ENCODE results near the gene SIRT6. TPM values are rescaled to one million over a fixed set of nuclear protein-coding genes. Genes with fewer than 3 reads are reported as not detected.
A peak's percentile ranks its signal among the peaks of the same experiment; 100 is the strongest.
"Not testable (repeated sequence)": the region's sequence is repeated elsewhere in the genome, so short reads cannot be mapped to it uniquely, and the experiment has no call there.

The SIRT6 gene
- total and polyA plus RNA-seq, 4 donors = 13.5 to 26.1 (median 21.5) TPM

DNA sequence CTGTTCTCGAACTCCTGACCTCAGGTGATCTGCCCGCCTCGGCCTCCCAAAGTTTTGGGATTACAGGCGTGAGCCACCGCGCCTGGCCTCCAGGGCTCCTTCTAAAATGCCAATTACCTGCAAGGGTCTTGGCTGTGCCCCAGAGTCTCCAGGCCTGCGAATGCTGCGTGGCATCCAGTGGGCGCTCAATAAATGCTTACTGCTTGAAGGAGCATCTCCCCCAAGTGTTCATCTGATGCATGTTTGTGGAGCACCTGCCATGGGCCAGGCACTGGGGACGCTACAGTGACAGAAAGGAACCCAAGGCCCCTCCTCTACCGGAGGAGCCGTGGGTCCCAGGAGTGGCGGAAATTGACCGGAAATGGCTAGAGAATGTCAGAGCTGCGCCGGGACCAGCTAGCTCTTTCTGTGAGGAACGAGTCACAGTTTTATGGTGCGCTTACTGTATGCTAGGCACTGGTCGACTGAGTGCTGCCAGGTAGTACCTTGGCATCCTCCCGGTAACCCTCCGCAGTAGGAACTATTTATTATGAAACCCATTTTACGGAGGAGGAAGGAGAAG, 14.3 kb upstream of the SIRT6 start:
- whole genome bisulfite sequencing, 2 donors = 84 to 85% methylated on average over 22 of the region's 22 CpGs

DNA sequence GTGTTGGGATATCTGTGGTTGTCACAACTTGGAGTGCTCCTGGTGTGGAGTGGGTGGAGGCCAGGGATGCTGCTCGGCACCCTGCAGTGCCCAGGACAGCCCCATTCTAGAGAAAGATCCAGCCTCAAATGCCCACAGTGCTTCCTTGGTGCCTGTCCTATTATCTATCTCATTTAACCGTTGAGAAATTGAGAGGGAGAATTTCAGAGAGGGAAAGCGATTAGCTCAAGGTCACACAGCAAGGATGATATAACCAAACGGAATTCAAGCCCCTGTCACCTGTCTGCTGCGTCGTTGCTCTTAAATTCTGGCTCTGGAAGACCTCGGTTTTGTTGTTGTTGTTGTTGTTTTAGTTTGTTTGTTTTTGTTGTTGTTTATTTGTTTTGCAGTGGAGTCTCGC, 13.6 kb upstream of the SIRT6 start:
- intact Hi-C loops (cut with DNase I) = no loop called here
- H3K27me3 ChIP-seq (ENCODE audit: control insufficient read depth in 1 of 2, insufficient read depth in 2 of 2, low read length in 1 of 2) = no peaks in the 10 kb centered on the region
- no peak for ATAC-seq (ENCODE audit: low FRiP score)
- no peaks in the 10 kb centered on the region for H3K36me3 ChIP-seq (ENCODE audit: control insufficient read depth in 1 of 2, insufficient read depth in 2 of 2, low read length in 1 of 2)
- WGBS, 2 donors = 70 to 80% methylated on average over 8 of the region's 8 CpGs
- no peaks in the 10 kb centered on the region for H3K4me1 ChIP-seq (ENCODE audit: control insufficient read depth in 1 of 2, insufficient read depth in 2 of 2, low read length in 2 of 2)
- H3K27ac ChIP-seq (ENCODE audit: low read depth in 1 of 2, low read length in 2 of 2) = no peak overlapping the region
- no peaks in the 10 kb centered on the region for H3K9me3 ChIP-seq (ENCODE audit: control insufficient read depth, low read length)
- DNase-seq = no peak
- no peak overlapping the region for H3K4me3 ChIP-seq (ENCODE audit: low read length in 2 of 2)

More for the DNA sequence above, 14.3 kb upstream of the SIRT6 start:
- intact Hi-C loops (cut with DNase I) = no loop called here
- no peak for ATAC-seq (ENCODE audit: low FRiP score)
- Histone ChIP-seq H3K4me3 (ENCODE audit: low read length in 2 of 2) (no peak overlapping the region), H3K27ac (ENCODE audit: low read depth in 1 of 2, low read length in 2 of 2) (no peak overlapping the region), H3K4me1 (ENCODE audit: control insufficient read depth in 1 of 2, insufficient read depth in 2 of 2, low read length in 2 of 2) (no peaks in the 10 kb centered on the region), H3K9me3 (ENCODE audit: control insufficient read depth, low read length) (no peaks in the 10 kb centered on the region), H3K36me3 (ENCODE audit: control insufficient read depth in 1 of 2, insufficient read depth in 2 of 2, low read length in 1 of 2) (no peaks in the 10 kb centered on the region), H3K27me3 (ENCODE audit: control insufficient read depth in 1 of 2, insufficient read depth in 2 of 2, low read length in 1 of 2) (no peaks in the 10 kb centered on the region)
- DNase-seq = no peak

DNA sequence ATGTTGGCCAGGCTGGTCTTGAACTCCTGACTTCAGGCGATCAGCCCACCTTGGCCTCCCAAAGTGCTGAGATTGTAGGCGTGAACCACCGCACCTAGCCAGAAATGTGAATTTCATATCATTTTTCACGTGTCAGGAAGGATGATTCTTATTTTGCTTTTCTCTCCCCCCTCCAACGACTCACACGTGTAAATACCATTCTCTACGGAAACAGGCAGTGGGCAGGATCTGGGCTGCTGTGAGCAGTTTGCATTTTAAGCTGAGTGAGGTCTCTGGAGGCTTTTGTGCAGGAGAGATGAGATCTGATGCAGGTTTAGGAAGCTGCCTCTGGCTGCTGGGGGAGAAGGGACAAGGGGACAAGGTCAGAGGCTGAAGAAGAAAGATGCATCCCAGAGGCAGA, 12.0 kb upstream of the SIRT6 start:
- H3K9me3 ChIP-seq (ENCODE audit: control insufficient read depth, low read length) = no peaks in the 10 kb centered on the region
- intact Hi-C loops (cut with DNase I) = no loop called here
- no peak overlapping the region for H3K4me3 ChIP-seq (ENCODE audit: low read length in 2 of 2)
- no peak for ATAC-seq (ENCODE audit: low FRiP score)
- DNase-seq = no peak
- no peaks in the 10 kb centered on the region for H3K27me3 ChIP-seq (ENCODE audit: control insufficient read depth in 1 of 2, insufficient read depth in 2 of 2, low read length in 1 of 2)
- no peak overlapping the region for H3K27ac ChIP-seq (ENCODE audit: low read depth in 1 of 2, low read length in 2 of 2)
- no peaks in the 10 kb centered on the region for H3K4me1 ChIP-seq (ENCODE audit: control insufficient read depth in 1 of 2, insufficient read depth in 2 of 2, low read length in 2 of 2)
- WGBS, 2 donors = 45 to 53% methylated on average over 7 of the region's 7 CpGs
- no peaks in the 10 kb centered on the region for H3K36me3 ChIP-seq (ENCODE audit: control insufficient read depth in 1 of 2, insufficient read depth in 2 of 2, low read length in 1 of 2)

DNA sequence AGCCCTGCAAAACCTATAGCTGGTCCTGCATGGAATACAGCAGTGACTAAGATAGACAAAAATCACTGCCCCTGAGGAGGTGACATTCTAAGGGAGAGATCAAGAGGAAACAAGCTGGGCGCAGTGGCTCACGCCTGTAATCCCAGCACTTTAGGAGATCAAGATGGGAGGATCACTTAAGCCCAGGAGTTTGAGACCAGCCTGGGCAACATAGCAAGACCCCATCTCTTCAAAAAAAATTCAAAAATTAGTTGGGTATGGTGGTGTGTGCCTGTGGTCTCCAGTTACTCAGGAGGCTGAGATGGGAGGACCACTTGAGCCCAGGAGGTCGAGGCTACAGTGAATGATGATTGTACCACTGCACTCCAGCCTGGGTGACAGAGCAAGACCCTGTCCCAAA, 10.2 kb upstream of the SIRT6 start:
- ATAC-seq (ENCODE audit: low FRiP score); H3K27me3 ChIP-seq (ENCODE audit: control insufficient read depth in 1 of 2, insufficient read depth in 2 of 2, low read length in 1 of 2); intact Hi-C loops (cut with DNase I): not testable (repeated sequence)

DNA sequence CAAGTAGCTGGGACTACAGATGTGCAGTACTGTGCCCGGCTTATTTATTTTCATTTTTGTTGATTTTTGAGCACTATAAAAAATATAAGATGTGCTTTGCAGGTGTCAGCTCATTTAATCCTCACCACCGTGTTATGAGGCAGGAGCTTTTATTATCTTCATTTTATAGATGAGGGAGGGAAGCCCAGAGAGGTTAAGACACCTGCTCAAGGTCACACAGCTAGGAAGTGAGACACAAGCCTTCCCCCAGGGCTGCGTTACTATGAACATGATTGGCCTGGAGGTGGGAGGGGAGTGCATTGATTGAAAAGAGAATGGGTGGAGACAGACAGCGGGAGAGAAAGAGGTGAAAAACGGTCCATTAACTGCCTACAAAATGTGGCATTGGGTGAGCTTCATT, 7.3 kb upstream of the SIRT6 start:
- H3K27ac ChIP-seq (ENCODE audit: low read depth in 1 of 2, low read length in 2 of 2) = no peak overlapping the region
- 75 to 81% methylated on average over 5 of the region's 5 CpGs for WGBS, 2 donors
- ATAC-seq (ENCODE audit: low FRiP score) = no peak

More for the DNA sequence above, 10.2 kb upstream of the SIRT6 start:
- not testable (repeated sequence) for DNase-seq; H3K27ac ChIP-seq (ENCODE audit: low read depth in 1 of 2, low read length in 2 of 2); H3K4me3 ChIP-seq (ENCODE audit: low read length in 2 of 2); H3K36me3 ChIP-seq (ENCODE audit: control insufficient read depth in 1 of 2, insufficient read depth in 2 of 2, low read length in 1 of 2); H3K4me1 ChIP-seq (ENCODE audit: control insufficient read depth in 1 of 2, insufficient read depth in 2 of 2, low read length in 2 of 2); H3K9me3 ChIP-seq (ENCODE audit: control insufficient read depth, low read length)
- 91 to 93% methylated on average over 3 of the region's 3 CpGs for WGBS, 2 donors

DNA sequence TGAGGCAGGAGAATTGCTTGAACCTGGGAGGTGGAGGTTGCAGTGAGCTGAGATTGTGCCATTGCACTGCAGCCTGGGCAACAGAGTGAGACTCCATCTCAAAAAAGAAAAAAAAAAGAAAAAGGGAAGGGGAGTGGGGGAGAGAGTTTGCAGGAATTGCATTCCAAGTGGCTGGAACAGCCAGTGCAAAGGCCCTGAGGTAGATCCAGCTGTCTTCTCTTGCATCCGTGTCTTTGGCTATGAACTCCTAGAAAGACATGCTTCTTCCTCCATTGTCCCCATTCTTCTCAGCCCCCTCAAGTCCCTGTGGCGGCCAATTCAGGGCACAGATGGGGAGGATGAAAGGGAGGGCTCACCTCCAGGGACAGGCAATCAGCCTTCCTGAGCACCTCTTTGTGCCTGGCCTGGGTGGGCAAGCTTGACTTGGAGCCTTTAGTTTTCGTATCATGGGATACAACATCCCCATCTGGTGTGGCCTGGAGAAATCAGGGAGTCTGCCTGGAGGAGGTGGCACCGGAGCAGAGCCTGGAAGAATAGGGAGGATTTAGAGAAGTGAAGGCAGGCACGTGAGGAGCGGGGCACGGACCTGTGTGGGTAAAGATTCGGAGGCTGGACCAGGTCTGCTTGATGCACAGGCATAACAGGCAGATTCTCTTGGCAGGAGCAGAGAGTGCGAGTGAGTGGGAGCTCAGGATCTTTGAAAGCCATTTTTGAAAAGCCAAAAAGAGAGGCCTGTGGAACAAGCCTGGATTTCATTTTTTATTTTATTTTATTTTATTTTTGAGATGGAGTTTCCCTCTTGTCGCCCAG, 5.2 kb upstream of the SIRT6 start:
- Histone ChIP-seq H3K4me1 (ENCODE audit: control insufficient read depth in 1 of 2, insufficient read depth in 2 of 2, low read length in 2 of 2) (no peaks in the 10 kb centered on the region), H3K27ac (ENCODE audit: low read depth in 1 of 2, low read length in 2 of 2) (no peak overlapping the region), H3K4me3 (ENCODE audit: low read length in 2 of 2) (no peak overlapping the region), H3K27me3 (ENCODE audit: control insufficient read depth in 1 of 2, insufficient read depth in 2 of 2, low read length in 1 of 2) (peaks cover 0 to 1% of the 10 kb centered on the region in 2 donors), H3K36me3 (ENCODE audit: control insufficient read depth in 1 of 2, insufficient read depth in 2 of 2, low read length in 1 of 2) (no peaks in the 10 kb centered on the region), H3K9me3 (ENCODE audit: control insufficient read depth, low read length) (no peaks in the 10 kb centered on the region)
- DNase-seq (no peak), ATAC-seq (ENCODE audit: low FRiP score) (no peak)
- 90 to 93% methylated on average over 10 of the region's 10 CpGs for whole genome bisulfite sequencing, 2 donors
- intact Hi-C loops (cut with DNase I) = no loop called here

More for the DNA sequence above, 7.3 kb upstream of the SIRT6 start:
- no peak for DNase-seq
- Histone ChIP-seq H3K4me3 (ENCODE audit: low read length in 2 of 2) (no peak overlapping the region), H3K9me3 (ENCODE audit: control insufficient read depth, low read length) (no peaks in the 10 kb centered on the region), H3K4me1 (ENCODE audit: control insufficient read depth in 1 of 2, insufficient read depth in 2 of 2, low read length in 2 of 2) (no peaks in the 10 kb centered on the region), H3K27me3 (ENCODE audit: control insufficient read depth in 1 of 2, insufficient read depth in 2 of 2, low read length in 1 of 2) (peaks cover 0 to 1% of the 10 kb centered on the region in 2 donors), H3K36me3 (ENCODE audit: control insufficient read depth in 1 of 2, insufficient read depth in 2 of 2, low read length in 1 of 2) (no peaks in the 10 kb centered on the region)
- intact Hi-C loops (cut with DNase I) = no loop called here

DNA sequence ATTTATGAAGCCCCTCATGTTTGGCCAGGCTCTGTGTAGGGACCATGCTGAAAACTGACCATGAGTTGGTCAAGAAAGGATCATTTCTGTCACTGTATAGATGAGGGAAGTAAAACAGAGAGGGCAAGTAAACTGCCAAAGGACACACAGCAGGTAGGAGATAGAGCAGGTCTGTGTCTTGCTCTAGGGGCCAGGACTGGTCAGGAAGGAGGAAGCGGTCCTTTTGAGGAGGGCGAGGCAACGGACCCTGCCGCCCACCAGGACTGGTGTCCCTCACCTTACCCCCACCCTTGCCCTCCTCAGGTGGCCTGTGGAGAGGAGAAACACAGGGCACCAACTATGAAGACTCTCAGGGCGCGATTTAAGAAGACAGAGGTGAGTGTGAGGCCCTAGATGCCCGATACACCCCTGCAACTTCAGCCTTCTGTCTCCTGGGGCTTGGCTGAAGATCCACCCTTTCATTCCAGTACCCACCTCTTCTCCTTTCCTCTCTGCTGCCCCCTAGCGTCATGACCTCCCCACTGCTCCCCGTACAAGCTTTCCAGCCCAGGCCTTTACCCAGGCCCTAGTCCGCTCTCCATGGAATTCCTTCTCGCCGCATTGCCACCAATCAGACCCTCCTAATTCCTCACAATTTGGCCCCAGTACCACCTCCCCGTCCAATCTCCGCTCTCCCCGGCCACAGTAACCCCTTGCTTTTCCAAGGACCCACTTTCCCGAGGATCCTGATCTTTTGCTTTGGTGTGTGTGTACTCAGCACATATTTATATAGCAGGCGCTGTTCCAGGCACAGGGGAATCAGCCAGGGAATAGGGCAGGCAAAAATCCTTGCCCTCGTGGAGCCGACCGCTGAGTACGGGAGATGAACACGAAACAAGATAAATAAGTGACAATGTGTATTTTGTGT, 4.0 kb upstream of the SIRT6 start:
- Histone ChIP-seq H3K27ac (ENCODE audit: low read depth in 1 of 2, low read length in 2 of 2) (no peak overlapping the region), H3K4me1 (ENCODE audit: control insufficient read depth in 1 of 2, insufficient read depth in 2 of 2, low read length in 2 of 2) (no peaks in the 10 kb centered on the region), H3K9me3 (ENCODE audit: control insufficient read depth, low read length) (no peaks in the 10 kb centered on the region), H3K36me3 (ENCODE audit: control insufficient read depth in 1 of 2, insufficient read depth in 2 of 2, low read length in 1 of 2) (no peaks in the 10 kb centered on the region), H3K27me3 (ENCODE audit: control insufficient read depth in 1 of 2, insufficient read depth in 2 of 2, low read length in 1 of 2) (peaks cover 0 to 1% of the 10 kb centered on the region in 2 donors), H3K4me3 (ENCODE audit: low read length in 2 of 2) (no peak overlapping the region)
- ATAC-seq (ENCODE audit: low FRiP score) (no peak), DNase-seq (peak; percentile 75 to 86)
- intact Hi-C loops (cut with DNase I) = no loop called here
- 28 to 31% methylated on average over 21 to 22 of the region's 22 CpGs for WGBS, 2 donors

DNA sequence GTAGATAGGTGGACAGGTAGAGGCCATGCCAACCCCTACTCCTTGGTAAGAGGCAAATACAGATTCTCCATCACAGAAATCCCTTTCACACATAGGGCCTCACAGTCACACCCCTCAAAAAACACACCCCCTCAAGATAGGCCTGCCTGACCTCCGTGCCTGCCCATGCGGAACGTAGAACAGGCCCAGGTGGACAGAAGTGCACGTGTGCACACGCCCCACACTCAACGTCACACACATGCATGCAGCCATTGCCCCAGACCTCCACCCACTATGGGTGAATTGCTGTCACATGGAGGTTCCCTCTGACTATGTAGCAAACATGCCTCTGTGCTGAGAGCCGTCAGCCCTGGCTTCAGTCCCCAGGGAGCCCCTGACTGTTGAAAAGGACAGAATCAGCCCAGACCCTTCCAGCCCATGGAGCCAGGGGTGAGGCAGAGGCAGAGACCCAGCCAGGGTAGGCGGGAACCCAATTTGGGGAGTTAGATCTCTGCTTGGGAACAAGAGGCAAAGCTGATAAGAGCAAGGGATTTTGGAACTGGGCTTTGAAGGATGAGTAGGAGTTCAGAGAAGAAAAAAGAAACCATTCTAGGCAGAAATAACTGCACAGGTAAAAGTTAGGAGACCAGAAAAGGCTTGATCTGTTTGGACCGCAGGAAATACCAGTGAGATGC, 3.2 kb upstream of the SIRT6 start:
- ATAC-seq (ENCODE audit: low FRiP score) (no peak), DNase-seq (no peak)
- intact Hi-C loops (cut with DNase I) = no loop called here
- Histone ChIP-seq H3K4me3 (ENCODE audit: low read length in 2 of 2) (no peak overlapping the region), H3K4me1 (ENCODE audit: control insufficient read depth in 1 of 2, insufficient read depth in 2 of 2, low read length in 2 of 2) (no peaks in the 10 kb centered on the region), H3K9me3 (ENCODE audit: control insufficient read depth, low read length) (no peaks in the 10 kb centered on the region), H3K36me3 (ENCODE audit: control insufficient read depth in 1 of 2, insufficient read depth in 2 of 2, low read length in 1 of 2) (no peaks in the 10 kb centered on the region), H3K27me3 (ENCODE audit: control insufficient read depth in 1 of 2, insufficient read depth in 2 of 2, low read length in 1 of 2) (peaks cover 0 to 1% of the 10 kb centered on the region in 2 donors), H3K27ac (ENCODE audit: low read depth in 1 of 2, low read length in 2 of 2) (no peak overlapping the region)
- WGBS, 2 donors = 62 to 65% methylated on average over 9 of the region's 9 CpGs
